Keratinocyte (primary cell): ENCODE data around the gene AMBRA1. TPM values are rescaled to one million over a fixed set of nuclear protein-coding genes. Genes with fewer than 3 reads are reported as not detected.

Experiments used
- DNase-seq: peaks from one replicate; pipeline ENCODE4 v3.0.0-alpha.2; 2011; ENCODE audit warnings: low read depth, missing footprints, low spot score
- FAIRE-seq: peaks from 2 replicates; lab custom pipeline; 2011; peaks lifted over from hg19 to GRCh38; lab: Jason Lieb, UNC
- H2AFZ ChIP-seq: 2 replicates; pipeline ENCODE4 v1.6.0; 2012; ENCODE audit warnings: low read length, control low read depth, inconsistent platforms; ENCODE audit not compliant: control insufficient read depth
- H3K27ac ChIP-seq: 2 replicates; pipeline ENCODE4 v1.5.1; 2011; ENCODE audit warnings: low read length; ENCODE audit not compliant: control insufficient read depth, insufficient read depth
- H3K27me3 ChIP-seq: 3 replicates; pipeline ENCODE4 v1.6.0; 2011; ENCODE audit warnings: low read length; ENCODE audit not compliant: control insufficient read depth, insufficient read depth; ENCODE audit errors: extremely low read depth
- H3K36me3 ChIP-seq, 2 experiments: 2 replicates in 1 of 2; 3 replicates in 1 of 2; pipeline ENCODE4 v1.5.1; 2011; ENCODE audit warnings: low read length in 2 of 2, mild to moderate bottlenecking in 1 of 2; ENCODE audit not compliant: control insufficient read depth in 2 of 2, insufficient read depth in 2 of 2; ENCODE audit errors: extremely low read depth in 1 of 2
- H3K4me1 ChIP-seq: 3 replicates; pipeline ENCODE4 v1.5.1; 2011; ENCODE audit warnings: low read length; ENCODE audit not compliant: control insufficient read depth, insufficient read depth; ENCODE audit errors: extremely low read depth
- H3K4me2 ChIP-seq: 3 replicates; pipeline ENCODE4 v1.6.0; 2011; ENCODE audit warnings: low read depth, low read length; ENCODE audit not compliant: control insufficient read depth, insufficient read depth; ENCODE audit errors: extremely low read depth
- H3K4me3 ChIP-seq, 3 experiments: fragments of 200-600 bp in 1 of 3; sonication (generic) in 1 of 3; 2 replicates in 2 of 3; 3 replicates in 1 of 3; pipeline ENCODE4 v1.5.1; 2011 to 2016; ENCODE audit warnings: low read length in 3 of 3, mild to moderate bottlenecking in 3 of 3, control low read depth in 2 of 3, inconsistent platforms in 1 of 3, low read depth in 1 of 3, mixed read lengths in 1 of 3, mixed run types in 1 of 3, moderate library complexity in 1 of 3; ENCODE audit not compliant: control insufficient read depth in 2 of 3, insufficient read depth in 2 of 3; ENCODE audit errors: extremely low read depth in 1 of 3
- H3K79me2 ChIP-seq: 2 replicates; pipeline ENCODE4 v1.6.0; 2012; ENCODE audit warnings: low read length; ENCODE audit not compliant: control insufficient read depth, insufficient read depth
- H3K9ac ChIP-seq: 3 replicates; pipeline ENCODE4 v1.6.0; 2011; ENCODE audit warnings: low read length; ENCODE audit not compliant: control insufficient read depth, insufficient read depth; ENCODE audit errors: extremely low read depth
- H3K9me1 ChIP-seq: 3 replicates; pipeline ENCODE4 v1.6.0; 2011; ENCODE audit warnings: low read length; ENCODE audit not compliant: control insufficient read depth, insufficient read depth; ENCODE audit errors: extremely low read depth
- H3K9me3 ChIP-seq: 2 replicates; pipeline ENCODE4 v1.5.1; 2012; ENCODE audit warnings: low read depth, low read length; ENCODE audit not compliant: control insufficient read depth
- H4K20me1 ChIP-seq: 3 replicates; pipeline ENCODE4 v1.6.0; 2011; ENCODE audit warnings: low read length; ENCODE audit not compliant: control insufficient read depth, insufficient read depth; ENCODE audit errors: extremely low read depth
- CTCF ChIP-seq, 3 experiments: IDR thresholded peaks in 1 of 3; conservative IDR thresholded peaks in 1 of 3; optimal IDR thresholded peaks in 1 of 3; 2 replicates in 2 of 3; 3 replicates in 1 of 3; pipeline versions ENCODE3 to v1.5.1; 2011; ENCODE audit warnings: low read length in 3 of 3, mild to moderate bottlenecking in 3 of 3, moderate library complexity in 2 of 3, control low read depth in 1 of 3, inconsistent platforms in 1 of 3; ENCODE audit not compliant: insufficient read depth in 2 of 3; ENCODE audit errors: extremely low read depth in 1 of 3
- EZH2 ChIP-seq: IDR thresholded peaks from one replicate; pipeline ENCODE4 v1.6.1; 2012; ENCODE audit warnings: inconsistent platforms, mild to moderate bottlenecking, low read length, moderate library complexity
- dilution Hi-C: fragments of 300-500 bp; cut with MboI; formaldehyde crosslinking; loops from one replicate; pipeline ENCODE4 v1.7.0; 2020; ENCODE audit warnings: low sequenced_read_pairs; ENCODE audit not compliant: extremely low pct_ligation_motif_present
- polyA plus RNA-seq, 5 experiments: library from polyadenylated mRNA; depleted of rRNA in 3 of 5; stranded (reverse) in 3 of 5; stranded (forward) in 1 of 5; unstranded in 1 of 5; fragments of >200 nt; gene quantifications; 1 replicate in 1 of 5; 2 replicates in 3 of 5; 3 replicates in 1 of 5; pipeline versions ENCODE4 v1.2.1 to v1.2.3, GENCODE V29; 2011 to 2012; ENCODE audit warnings: missing spikeins in 2 of 5, low read depth in 1 of 5, low replicate concordance in 1 of 5

The AMBRA1 gene
- polyA plus RNA-seq, 1 donor (not counting 4 experiments of a cell fraction or from before 2014, with no cell fraction given): 10.5 TPM

GRCh38 chr11:46366260-46366659 is 227.6 kb downstream of the AMBRA1 start:
- Histone ChIP-seq H2AFZ (no peak overlapping the region), H4K20me1 (peaks cover 11% of the 10 kb centered on the region), H3K4me1 (peaks cover 3% of the 10 kb centered on the region), H3K9me3 (no peaks in the 10 kb centered on the region), H3K36me3 (peaks cover 22 to 38% of the 10 kb centered on the region in 2 experiments), H3K27me3 (no peaks in the 10 kb centered on the region), H3K27ac (no peak overlapping the region), H3K9ac (no peak overlapping the region), H3K79me2 (peaks cover 40% of the 10 kb centered on the region), H3K4me3 (no peak overlapping the region), H3K4me2 (no peak overlapping the region), H3K9me1 (peaks cover 3% of the 10 kb centered on the region)
- dilution Hi-C loops: no loop called here
- DNase-seq: no peak
- TF ChIP-seq EZH2: no peak
- TF ChIP-seq CTCF (optimal IDR thresholded peaks at IDR 0.05 in 1 of 3, IDR thresholded peaks at IDR 0.05 in 1 of 3, conservative IDR thresholded peaks at IDR 0.05 in 1 of 3; ENCODE audit: extremely low read depth in 1 of 3, insufficient read depth in 2 of 3, low read length in 3 of 3): no peak
- no peak for FAIRE-seq

- Histone ChIP-seq H3K4me1 (peaks cover 3% of the 10 kb centered on the region), H3K79me2 (peaks cover 49% of the 10 kb centered on the region)
Observed at GRCh38 chr11:46364791-46365190, 229.0 kb downstream of the AMBRA1 start.

More at GRCh38 chr11:46364791-46365190, 229.0 kb downstream of the AMBRA1 start:
- Histone ChIP-seq H3K36me3 (peaks cover 15 to 31% of the 10 kb centered on the region in 2 experiments), H3K9me3 (no peaks in the 10 kb centered on the region), H3K9ac (no peak overlapping the region), H4K20me1 (peaks cover 14% of the 10 kb centered on the region), H3K27me3 (no peaks in the 10 kb centered on the region), H3K4me3 (no peak overlapping the region), H3K9me1 (peaks cover 3% of the 10 kb centered on the region), H3K27ac (no peak overlapping the region), H3K4me2 (no peak overlapping the region), H2AFZ (no peak overlapping the region)
- DNase-seq (no peak), FAIRE-seq (no peak)
- dilution Hi-C loops: no loop called here
- no peak for TF ChIP-seq CTCF (optimal IDR thresholded peaks at IDR 0.05 in 1 of 3, IDR thresholded peaks at IDR 0.05 in 1 of 3, conservative IDR thresholded peaks at IDR 0.05 in 1 of 3; ENCODE audit: extremely low read depth in 1 of 3, insufficient read depth in 2 of 3, low read length in 3 of 3)
- TF ChIP-seq EZH2: no peak
